Astrocyte (in vitro differentiated cells and primary cell): ENCODE measurements around the gene ADRA2C.

Experiments used
- EZH2 ChIP-seq: IDR thresholded peaks from 2 replicates; pipeline ENCODE4 v1.6.1; 2012; ENCODE audit warnings: mild to moderate bottlenecking, low read length, inconsistent platforms; ENCODE audit not compliant: insufficient read depth
- TF ChIP-seq, protein P1 (sequence below): IDR thresholded peaks from 2 replicates; pipeline ENCODE4 v1.5.1; 2011; ENCODE audit warnings: low read depth, mild to moderate bottlenecking, inconsistent platforms, low read length, moderate library complexity; ENCODE audit not compliant: insufficient read depth

DNA sequence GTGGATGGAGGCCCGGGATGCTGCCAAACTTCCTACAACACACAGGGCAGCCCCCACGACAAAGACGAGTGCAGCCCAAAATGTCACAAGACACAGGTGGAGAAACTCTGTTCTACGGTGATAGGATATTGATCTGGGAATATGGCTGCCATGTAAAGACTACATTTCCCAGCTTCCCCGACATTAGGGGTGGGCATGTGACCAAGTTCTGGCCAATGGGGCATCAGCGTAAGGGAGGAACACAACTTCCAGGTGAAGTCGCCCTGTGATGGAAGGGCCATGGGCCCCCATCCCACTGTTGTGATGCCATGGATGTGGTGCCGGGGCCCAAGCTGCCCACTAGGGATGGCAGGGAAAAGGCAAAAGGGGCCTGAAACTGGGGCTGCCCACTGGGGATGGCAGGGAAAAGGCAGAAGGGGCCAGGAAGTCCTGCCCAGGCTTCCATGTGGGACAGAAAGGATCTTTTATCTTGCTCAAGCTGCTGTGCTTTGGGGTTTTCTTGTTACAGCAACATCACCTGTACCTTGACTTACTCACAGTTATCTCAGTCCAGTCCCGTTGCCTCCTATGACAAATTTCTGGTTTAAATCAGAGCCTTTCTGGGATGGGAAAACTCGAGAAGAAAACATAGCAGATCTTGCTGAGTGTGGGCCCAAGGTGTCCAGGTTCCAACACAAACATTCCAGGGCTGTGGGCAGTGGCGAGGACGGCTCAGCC lies 9.7 kb upstream of the ADRA2C start:
- TF ChIP-seq, protein P1, sequence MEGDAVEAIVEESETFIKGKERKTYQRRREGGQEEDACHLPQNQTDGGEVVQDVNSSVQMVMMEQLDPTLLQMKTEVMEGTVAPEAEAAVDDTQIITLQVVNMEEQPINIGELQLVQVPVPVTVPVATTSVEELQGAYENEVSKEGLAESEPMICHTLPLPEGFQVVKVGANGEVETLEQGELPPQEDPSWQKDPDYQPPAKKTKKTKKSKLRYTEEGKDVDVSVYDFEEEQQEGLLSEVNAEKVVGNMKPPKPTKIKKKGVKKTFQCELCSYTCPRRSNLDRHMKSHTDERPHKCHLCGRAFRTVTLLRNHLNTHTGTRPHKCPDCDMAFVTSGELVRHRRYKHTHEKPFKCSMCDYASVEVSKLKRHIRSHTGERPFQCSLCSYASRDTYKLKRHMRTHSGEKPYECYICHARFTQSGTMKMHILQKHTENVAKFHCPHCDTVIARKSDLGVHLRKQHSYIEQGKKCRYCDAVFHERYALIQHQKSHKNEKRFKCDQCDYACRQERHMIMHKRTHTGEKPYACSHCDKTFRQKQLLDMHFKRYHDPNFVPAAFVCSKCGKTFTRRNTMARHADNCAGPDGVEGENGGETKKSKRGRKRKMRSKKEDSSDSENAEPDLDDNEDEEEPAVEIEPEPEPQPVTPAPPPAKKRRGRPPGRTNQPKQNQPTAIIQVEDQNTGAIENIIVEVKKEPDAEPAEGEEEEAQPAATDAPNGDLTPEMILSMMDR = no peak
- no peak for TF ChIP-seq EZH2
